ENCODE results near the gene TRIM56.
"Not testable (repeated sequence)": the region's sequence is repeated elsewhere in the genome, so short reads cannot be mapped to it uniquely, and the experiment has no call there.

The TRIM56 gene

DNA sequence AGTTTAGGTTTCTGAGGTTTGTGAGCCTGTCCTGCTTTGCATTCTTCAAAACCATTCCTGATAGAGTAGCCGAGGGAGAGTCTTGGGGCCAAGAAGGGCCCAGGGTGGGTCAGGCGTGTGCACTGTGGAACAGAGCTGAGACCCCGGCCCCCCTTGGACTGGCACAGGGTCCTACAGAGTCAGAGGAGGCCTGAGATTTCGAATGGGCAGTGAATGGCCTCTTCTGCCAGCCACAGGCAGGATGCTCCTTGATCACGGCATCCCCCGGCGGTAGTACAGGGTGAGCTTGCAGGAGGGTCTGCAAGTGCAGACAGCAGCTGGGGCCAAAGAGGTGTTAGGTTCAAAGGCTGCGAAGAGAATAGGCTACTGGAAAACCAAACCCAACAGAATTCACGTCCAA, 4.6 kb downstream of the TRIM56 start:
- DNase-seq (ENCODE audit: low spot score), result no peak

GRCh38 chr7:101092266-101092905, 7.1 kb downstream of the TRIM56 start:
- not testable (repeated sequence) for DNase-seq (ENCODE audit: low spot score)

- no peak for DNase-seq (ENCODE audit: low spot score)
These were observed 8.6 kb downstream of the TRIM56 start for GRCh38 chr7:101093906-101094305.

GRCh38 chr7:101094376-101094775, 9.1 kb downstream of the TRIM56 start:
- no peak for DNase-seq (ENCODE audit: low spot score)

DNA sequence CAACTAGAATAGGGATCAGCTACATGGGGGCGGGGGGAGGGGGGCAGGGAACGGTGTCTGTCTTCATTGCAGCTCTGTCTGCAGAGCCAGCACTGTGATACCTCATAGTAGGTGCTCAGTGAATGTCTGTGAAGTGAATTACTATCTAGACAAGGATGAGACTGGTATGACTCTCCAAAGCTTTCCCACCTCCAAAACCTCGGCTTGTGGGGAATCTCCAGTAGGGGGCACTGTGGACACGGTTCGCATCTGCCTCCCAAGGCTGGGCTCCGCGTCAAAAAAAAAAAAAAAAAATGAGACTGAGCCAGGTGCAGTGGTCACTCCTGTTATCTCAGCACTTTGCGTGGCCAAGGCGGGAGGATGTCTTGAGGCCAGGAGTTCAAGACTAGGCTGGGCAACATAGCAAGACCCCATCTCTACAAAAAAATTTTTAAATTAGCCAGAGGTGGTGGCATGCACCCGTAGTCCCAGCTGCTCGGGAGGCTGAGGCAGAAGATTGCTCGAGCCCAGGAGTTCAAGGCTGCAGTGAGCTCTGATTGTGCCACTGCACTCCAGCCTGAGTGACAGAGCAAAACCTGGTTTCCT, 9.6 kb downstream of the TRIM56 start:
- peak; percentile 80 for DNase-seq (ENCODE audit: low spot score)

DNA sequence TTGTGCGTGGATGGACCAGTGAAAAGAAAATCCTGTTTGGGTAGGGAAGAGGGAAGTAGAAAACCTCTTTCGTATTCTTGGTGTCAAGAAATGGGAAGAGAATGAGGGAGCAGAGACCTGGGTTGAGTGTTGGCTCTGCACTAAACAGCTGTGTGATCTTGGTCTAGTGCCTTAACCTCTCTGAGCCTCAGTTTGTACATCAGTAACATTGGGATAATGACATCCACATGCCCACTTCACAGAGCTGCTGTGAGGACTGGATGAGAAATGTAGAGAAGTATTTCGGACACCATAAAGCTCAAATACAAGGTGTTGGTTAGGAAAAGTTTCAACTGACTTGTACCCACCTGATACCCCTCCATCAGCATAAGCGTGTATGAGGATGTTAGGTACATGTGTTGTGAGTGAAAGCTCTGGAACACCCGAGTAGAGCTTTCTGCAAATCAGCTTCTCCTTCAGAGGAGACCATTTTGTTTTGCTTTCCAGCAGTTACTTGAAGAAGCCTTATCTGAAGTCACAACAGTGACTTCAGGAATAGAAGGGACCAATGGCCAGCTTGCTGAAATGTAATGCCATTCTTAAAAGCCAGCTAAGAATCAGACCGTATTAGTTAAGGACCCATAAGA, 11.2 kb downstream of the TRIM56 start:
- DNase-seq (ENCODE audit: low spot score), result peak; percentile 24

DNA sequence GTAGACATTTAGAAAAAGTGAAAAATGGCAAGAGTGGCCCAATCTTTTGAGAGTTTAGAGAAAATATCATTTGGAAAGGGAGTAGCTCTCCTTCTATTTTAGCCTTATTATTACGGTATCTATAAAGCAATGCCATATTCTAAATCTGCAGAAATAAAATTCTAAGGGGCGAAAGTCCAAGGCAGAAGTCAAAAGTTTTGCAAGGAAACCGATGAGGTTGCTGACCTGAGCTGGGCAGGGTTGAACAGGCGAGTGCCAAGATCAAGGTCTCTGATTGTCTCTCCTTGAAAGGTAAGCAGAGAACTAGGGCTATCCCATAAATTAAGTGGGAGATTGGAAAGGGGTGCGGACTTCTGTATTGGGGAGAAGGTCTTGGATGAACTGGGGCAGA, 11.7 kb downstream of the TRIM56 start:
- DNase-seq (ENCODE audit: low spot score), result no peak

DNA sequence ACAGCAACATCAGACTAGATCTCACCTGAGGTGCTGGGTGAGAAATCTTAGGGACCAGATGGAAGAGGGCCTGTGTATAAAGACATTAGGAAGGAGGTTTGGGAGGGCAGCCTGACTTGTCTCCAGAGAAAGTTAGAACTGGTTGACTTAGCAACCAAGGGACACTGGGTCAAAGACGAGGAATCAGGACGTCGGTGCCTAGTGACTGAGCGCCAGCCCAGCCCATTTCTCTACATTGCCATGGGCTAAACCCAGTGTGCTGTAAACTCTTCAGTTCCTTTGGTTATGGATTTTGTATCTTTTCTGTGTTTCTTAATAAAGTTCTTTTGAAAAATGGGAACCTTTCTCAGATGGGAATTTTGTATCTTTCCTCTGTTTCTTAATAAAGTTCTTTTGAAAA, 12.3 kb downstream of the TRIM56 start:
- no peak for DNase-seq (ENCODE audit: low spot score)

GRCh38 chr7:101099969-101100781, 14.9 kb downstream of the TRIM56 start:
- DNase-seq (ENCODE audit: low spot score), result peak; percentile 97

DNA sequence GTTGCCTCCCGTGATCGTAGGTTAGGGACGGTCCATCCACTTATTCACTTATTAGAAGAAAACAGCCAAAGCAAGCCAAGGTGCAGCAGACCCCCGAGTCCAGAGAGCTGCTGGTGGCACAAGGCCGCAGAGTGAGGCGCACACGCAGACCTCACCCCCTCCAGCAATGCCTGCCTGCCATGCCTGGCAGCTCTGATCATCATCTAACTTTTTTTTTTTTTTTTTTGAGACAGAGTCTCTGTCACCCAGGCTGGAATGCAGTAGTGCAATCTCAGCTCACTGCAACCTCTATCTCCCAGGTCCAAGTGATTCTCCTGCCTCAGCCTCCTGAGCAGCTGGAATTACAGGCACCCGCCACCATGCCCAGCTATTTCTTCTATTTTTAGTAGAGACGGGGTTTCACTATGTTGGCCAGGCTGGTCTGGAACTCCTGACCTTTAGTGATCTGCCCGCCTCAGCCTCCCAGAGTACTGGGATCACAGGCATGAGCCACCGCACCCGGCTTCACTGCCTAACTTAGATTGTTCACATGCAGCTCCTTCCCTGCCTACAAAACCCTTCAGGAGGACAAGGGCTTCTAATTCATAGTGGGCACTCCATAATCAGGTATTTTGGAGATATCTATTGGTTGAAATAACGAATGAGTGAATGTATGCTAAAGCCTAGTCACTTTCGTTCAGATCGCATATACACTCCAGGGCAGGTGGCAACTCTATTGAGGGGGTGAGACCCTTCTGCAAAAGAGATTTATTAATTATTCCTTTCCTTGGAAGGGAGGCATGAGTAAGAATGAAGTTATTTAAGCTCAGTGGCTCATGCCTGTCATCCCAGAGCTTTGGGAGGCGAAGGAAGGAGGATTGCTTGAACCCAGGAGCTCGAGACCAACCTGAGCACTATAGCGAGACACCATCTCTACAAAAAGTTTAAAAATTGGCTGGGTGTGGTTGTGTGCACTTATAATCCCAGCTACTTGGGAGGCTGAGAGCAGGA, 15.9 kb downstream of the TRIM56 start:
- no peak for DNase-seq (ENCODE audit: low spot score)

GRCh38 chr7:101102026-101102425, 16.7 kb downstream of the TRIM56 start:
- no peak for DNase-seq (ENCODE audit: low spot score)

GRCh38 chr7:101103701-101104100, 18.4 kb downstream of the TRIM56 start:
- DNase-seq (ENCODE audit: low spot score), result not testable (repeated sequence)

DNA sequence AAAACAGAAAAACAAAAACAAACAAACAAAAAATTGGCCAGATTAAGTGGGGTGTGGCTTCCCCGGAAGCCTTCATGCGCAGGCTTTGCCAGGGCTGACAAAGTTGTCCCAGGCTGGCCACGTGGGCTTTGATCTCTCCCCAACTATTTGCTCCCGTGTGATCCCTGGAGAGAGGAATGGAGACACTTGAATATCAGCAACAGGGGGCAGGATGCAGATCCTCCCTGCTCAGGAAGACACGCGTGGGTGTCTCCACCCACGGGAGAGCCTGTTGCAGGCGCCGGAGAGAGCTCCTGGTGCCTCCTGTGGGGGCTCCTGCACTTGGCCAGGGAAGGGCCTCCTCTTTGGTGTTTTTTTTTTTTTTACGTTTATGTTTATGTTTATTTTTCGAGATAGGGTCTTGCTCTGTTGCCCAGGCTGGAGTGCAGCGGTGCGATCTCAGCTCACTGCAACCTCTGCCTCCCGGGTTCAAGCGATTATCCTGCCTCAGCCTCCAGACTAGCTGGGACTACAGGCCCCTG, 19.0 kb downstream of the TRIM56 start:
- no peak for DNase-seq (ENCODE audit: low spot score)

GRCh38 chr7:101104799-101105198, 19.5 kb downstream of the TRIM56 start:
- DNase-seq (ENCODE audit: low spot score), result no peak

DNA sequence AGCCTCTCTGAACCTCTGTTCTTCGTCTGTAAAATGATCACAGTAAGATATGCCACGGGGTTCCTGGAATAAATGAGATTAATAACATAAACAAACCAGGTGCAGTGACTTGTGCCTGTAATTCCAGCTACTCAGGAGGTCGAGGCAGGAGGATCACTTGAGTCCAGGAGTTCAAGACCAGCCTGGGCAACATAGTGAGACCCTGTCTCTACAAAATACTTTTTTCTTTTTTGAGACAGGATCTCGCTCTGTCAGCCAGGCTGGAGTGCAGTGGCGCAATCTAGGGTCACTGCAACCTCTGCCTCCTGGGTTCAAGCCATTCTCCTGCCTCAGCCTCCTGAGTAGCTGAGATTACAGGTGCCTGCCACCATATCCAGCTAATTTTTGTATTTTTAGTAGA, 20.0 kb downstream of the TRIM56 start:
- DNase-seq (ENCODE audit: low spot score), result not testable (repeated sequence)

GRCh38 chr7:101106386-101106785, 21.1 kb downstream of the TRIM56 start:
- DNase-seq (ENCODE audit: low spot score), result no peak

DNA sequence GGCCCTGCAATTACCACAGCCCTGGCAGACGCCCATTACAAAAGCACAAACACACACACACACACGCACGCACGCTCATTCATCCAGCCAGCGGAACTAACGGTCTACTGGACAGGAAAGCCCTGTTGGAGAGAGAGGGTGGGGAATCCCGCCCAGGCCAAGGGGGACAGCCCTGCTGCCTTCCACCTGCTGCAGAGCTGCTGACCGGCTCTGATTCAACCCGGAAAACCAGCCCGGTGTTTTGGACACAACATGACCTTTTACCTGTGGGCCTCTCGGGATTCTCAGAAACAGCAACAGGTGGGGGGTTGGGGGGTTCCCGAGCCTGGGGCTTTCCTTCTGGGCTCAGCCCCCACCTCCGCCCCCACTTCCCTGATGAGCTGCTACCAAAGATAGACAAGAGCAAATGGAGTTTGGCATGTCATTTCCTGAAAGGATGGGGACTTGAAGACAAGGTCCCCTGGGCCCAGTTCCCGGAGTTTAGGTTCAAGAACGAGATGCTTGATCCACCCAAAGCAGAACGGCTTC, 23.1 kb downstream of the TRIM56 start:
- DNase-seq (ENCODE audit: low spot score), result no peak

DNA sequence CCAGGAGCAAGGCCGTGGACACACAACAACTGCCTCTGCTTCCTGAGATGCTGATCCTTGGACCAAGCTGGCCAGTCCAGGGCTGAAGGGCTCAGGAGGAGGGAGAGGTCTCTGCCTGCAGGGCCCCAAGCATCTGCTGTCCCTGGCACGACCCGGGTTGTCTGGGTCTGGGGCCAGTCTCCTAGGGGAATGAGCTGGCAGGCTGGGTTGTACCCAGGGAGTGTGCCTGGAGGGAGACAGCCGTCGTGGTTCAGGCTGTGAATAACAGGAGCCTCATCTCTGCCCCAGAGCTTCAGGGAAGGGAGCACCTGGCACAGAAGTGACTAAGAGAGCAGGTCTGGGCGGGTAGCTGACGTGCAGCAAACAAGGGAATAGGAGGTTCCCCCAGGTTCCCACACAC, 23.7 kb downstream of the TRIM56 start:
- no peak for DNase-seq (ENCODE audit: low spot score)

DNA sequence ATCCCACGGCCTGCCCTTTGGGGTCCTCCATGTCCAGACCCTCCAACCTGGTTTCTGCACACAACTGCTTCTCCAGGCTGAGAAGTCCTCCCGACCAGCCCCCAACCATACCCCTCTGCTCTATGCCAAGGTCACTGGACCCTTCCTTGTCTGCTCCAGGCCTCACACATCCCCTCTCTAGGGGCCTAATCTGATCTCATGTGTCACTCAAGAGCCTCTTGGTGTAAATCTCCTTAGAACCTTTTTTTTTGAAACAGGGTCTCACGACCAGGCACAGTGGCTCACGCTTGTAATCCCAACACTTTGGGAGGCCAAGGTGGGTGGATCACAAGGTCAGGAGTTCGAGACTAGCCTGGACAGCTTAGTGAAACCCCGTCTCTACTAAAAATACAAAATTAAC, 24.1 kb downstream of the TRIM56 start:
- no peak for DNase-seq (ENCODE audit: low spot score)

- no peak for DNase-seq (ENCODE audit: low spot score)
These were observed 26.0 kb downstream of the TRIM56 start for GRCh38 chr7:101111261-101111660.

DNA sequence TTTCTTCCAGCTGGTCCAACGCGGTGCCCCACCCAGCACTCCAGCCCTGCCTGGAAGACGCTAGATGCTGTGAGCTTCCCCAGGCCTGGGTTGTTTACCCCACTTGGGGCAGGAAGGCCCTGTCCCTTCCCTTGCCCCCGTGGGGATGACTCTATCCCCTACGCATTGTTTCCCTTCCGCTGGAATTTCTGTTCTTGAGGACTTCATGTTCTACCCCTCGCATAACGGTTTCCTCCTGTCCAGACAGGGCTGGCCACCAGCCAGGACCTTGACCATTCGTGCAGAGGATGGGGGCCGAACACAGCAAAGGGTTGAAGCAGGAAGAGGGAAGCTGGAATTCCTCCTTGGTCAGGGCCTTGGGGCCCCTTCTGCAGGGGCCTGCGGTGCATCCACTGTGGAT, 27.0 kb downstream of the TRIM56 start:
- DNase-seq (ENCODE audit: low spot score), result no peak
